Aorta (tissue), 4 donors: ENCODE measurements around the gene PACSIN1. TPM values are rescaled to one million over a fixed set of nuclear protein-coding genes. Genes with fewer than 3 reads are reported as not detected.

Source experiments
- polyA plus RNA-seq, 2 donors: library from polyadenylated mRNA; stranded (reverse); fragments of 200-250 nt; gene quantifications; one replicate each; pipeline ENCODE4 v1.2.3, GENCODE V29; 2013
- total RNA-seq, 2 donors: library from RNA; stranded (reverse); fragmentation: NEBNext Ultra II Directional; extraction: Animal tissue kit (Norgen Biotek cat#: 25700); gene quantifications; one replicate each; pipeline ENCODE4 v1.2.1, GENCODE V29; 2021
- donor health status: healthy with polysubstance abuse.
- donor health status: Bipolar disorder and iron deficiency.
- donor health status: DM: no; HTN: no; CAD: no.
- donor health status: DM: yes; HTN: yes; CAD: no.

PACSIN1 gene
- total and polyA plus RNA-seq, 4 donors: 0.10 to 0.84 (median 0.10) TPM; not detected in 1

Other genes starting within 250 kb of the PACSIN1 start
- 10 to 100 TPM; 18.0 to 19.2 TPM for gene HMGA1, start 229.2 kb upstream of the PACSIN1 start, total RNA-seq
- gene HMGA1, start 229.2 kb upstream of the PACSIN1 start, polyA plus RNA-seq: 10 to 100 TPM; 11.0 to 25.5 TPM
- 10 to 100 TPM; 14.0 to 20.0 TPM for gene SMIM29, start 217.1 kb upstream of the PACSIN1 start, total RNA-seq
- 10 to 100 TPM; 32.4 to 46.0 TPM for gene SMIM29, start 217.1 kb upstream of the PACSIN1 start, polyA plus RNA-seq
- gene NUDT3, start 73.4 kb upstream of the PACSIN1 start, total RNA-seq: 10 to 100 TPM; 47.3 to 50.2 TPM
- gene NUDT3, start 73.4 kb upstream of the PACSIN1 start, polyA plus RNA-seq: 10 to 100 TPM; 15.5 to 19.9 TPM
- 100 to 1,000 TPM; 835 to 876 TPM for gene RPS10, start 40.0 kb upstream of the PACSIN1 start, total RNA-seq
- 1,000 to 10,000 TPM; 2,619 to 4,721 TPM for gene RPS10, start 40.0 kb upstream of the PACSIN1 start, polyA plus RNA-seq
- gene SPDEF, start 90.3 kb downstream of the PACSIN1 start, total RNA-seq: under 1 TPM in 1 of 2 donors, not detected in 1; 0.23 TPM
- 1 to 10 TPM in 1 of 2 donors, under 1 TPM in 1; 0.67 to 3.0 TPM for gene SPDEF, start 90.3 kb downstream of the PACSIN1 start, polyA plus RNA-seq
- gene ILRUN, start 230.7 kb downstream of the PACSIN1 start, total RNA-seq: 10 to 100 TPM; 69.7 to 76.6 TPM
- 10 to 100 TPM; 46.7 to 62.2 TPM for gene ILRUN, start 230.7 kb downstream of the PACSIN1 start, polyA plus RNA-seq